RWPE1 (cell line): Measurements from ENCODE around the gene HNRNPA0.

Experiments used
- CTCF ChIA-PET: fragments of 350-600 bp; sonication (Branson Sonifier 250); formaldehyde crosslinking; extraction: SDS; loops from one replicate; lab custom pipeline; 2021; lab: Yijun Ruan, JAX
- POLR2A ChIA-PET: fragments of 400-600 bp; formaldehyde crosslinking; extraction: SDS; loops from one replicate; lab custom pipeline; 2020; ENCODE audit warnings: antibody characterized with exemption; ENCODE audit not compliant: low non-redundant PET; lab: Yijun Ruan, JAX
- DNase-seq: peaks from one replicate; pipeline ENCODE4 v3.0.0; 2012; ENCODE audit warnings: low spot score
- H3K27ac ChIP-seq: fragments of 450-650 bp; 2 replicates; pipeline ENCODE4 v1.5.1; 2017
- CTCF ChIP-seq: fragments of 450-650 bp; conservative IDR thresholded peaks from 2 replicates; pipeline ENCODE4 v1.5.1; 2017; ENCODE audit warnings: low read depth, mild to moderate bottlenecking

HNRNPA0 gene

GRCh38 chr5:137731176-137731575 lies 23.0 kb downstream of the HNRNPA0 start:
- no peak overlapping the region for H3K27ac ChIP-seq
- DNase-seq, result no peak
- ChIA-PET POLR2A (no interaction called here), CTCF (interaction anchor here (1.0 kb wide), 1 partner anchor 12 kb away, joined by 3 read pairs; no protein-coding TSS in a partner anchor)
- TF ChIP-seq CTCF, result no peak

DNA sequence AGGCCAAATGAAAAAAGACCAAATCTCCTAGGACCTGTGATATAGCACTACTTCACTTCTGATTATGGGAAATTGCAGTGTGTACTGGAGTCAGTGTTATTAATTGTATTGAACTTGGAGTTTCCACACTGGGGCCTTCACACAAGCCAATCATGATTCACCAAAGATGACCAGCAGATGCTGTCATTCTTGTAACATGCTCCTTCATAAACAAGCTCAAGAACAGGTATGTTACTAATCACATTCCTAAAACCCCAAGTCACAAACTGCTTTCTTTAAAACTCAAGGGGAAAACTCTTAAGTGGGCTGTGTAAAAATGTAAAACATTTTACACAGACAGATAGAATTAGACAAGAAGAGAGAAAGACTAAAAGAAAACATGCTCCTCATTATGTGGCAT lies 23.8 kb downstream of the HNRNPA0 start:
- CTCF ChIA-PET, result interaction anchor here (0.6 to 1.0 kb wide), 3 partner anchors 12 to 422 kb away, joined by 3 to 5 read pairs (median 3); no protein-coding TSS in a partner anchor
- no peak overlapping the region for H3K27ac ChIP-seq
- peak; percentile 66 for DNase-seq
- POLR2A ChIA-PET, result no interaction called here
- TF ChIP-seq CTCF, result no peak

DNA sequence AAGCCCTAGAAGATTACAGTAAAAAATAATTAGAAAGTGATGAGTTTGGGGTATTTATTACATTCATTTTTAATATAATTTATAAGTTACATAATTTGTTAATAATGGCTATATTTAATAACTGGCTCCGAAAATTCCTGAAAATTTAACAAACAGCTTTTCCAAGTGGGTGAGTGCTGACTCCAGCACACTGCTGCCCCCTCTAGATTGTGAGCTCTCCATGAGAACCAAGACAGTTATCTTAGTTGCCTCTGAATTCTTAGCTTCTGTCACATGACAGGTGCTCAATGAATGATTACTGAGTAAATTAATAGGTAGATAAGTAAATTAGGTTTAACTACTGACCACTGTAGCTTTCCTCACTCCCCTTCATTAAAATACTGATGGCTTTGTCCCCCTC lies 26.1 kb downstream of the HNRNPA0 start:
- TF ChIP-seq CTCF, result no peak
- no peak for DNase-seq
- no peak overlapping the region for H3K27ac ChIP-seq
- ChIA-PET CTCF (interaction anchor here (0.6 to 0.9 kb wide), 4 partner anchors 19 to 1170 kb away, joined by 3 to 5 read pairs (median 4); no protein-coding TSS in a partner anchor), POLR2A (no interaction called here)

DNA sequence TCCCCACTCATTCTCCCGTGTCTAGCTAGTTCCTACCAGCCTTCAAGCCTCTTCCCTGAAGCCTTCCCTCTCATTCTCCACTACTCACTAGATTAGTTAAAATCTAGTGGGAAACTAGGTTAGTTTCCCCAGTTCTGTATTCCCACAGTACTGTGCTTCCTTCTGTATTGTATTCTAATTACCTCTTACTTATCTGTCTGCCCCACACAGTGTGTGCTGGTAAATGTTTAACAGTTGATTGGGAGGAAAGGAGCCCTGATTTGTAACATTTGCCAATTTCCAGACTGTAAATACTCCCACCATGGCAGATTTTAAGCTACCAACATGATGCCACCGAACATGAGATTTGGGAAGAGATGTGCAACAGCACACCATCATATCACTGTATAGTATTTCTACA lies 26.5 kb downstream of the HNRNPA0 start:
- ChIA-PET POLR2A (no interaction called here), CTCF (interaction anchor here (0.6 to 0.9 kb wide), 3 partner anchors 19 to 1170 kb away, joined by 3 to 5 read pairs (median 3); no protein-coding TSS in a partner anchor)
- DNase-seq, result no peak
- no peak for TF ChIP-seq CTCF
- H3K27ac ChIP-seq, result no peak overlapping the region

DNA sequence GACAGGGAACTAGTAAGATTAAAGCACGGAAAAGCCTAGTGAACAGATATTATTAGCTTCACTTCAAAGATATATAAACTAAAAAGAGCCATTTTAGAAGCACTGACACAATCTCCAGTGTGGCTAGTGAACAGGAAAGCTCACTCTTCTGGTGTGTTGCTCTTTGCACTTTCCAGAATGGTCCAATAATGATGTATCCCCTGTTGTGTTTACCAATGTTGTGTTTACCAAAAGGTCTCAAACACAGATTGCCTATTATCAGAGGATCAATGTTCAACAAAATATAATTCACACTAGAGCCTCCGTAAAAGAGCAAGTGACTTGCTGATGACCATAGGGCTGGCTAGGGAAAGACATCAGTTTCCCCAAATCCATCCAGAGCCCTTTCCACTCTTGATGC lies 29.9 kb downstream of the HNRNPA0 start:
- H3K27ac ChIP-seq, result no peak overlapping the region
- no peak for TF ChIP-seq CTCF
- ChIA-PET CTCF (no interaction called here), POLR2A (no interaction called here)
- no peak for DNase-seq

- DNase-seq, result no peak
- TF ChIP-seq CTCF, result no peak
- no peak overlapping the region for H3K27ac ChIP-seq
- ChIA-PET CTCF (interaction anchor here (1.4 kb wide), 1 partner anchor 157 kb away, joined by 3 read pairs; no protein-coding TSS in a partner anchor), POLR2A (no interaction called here)
Observed at GRCh38 chr5:137718611-137719010, 35.6 kb downstream of the HNRNPA0 start.

GRCh38 chr5:137716337-137716736 lies 37.8 kb downstream of the HNRNPA0 start:
- ChIA-PET POLR2A (no interaction called here), CTCF (no interaction called here)
- no peak for DNase-seq
- no peak for TF ChIP-seq CTCF
- H3K27ac ChIP-seq, result no peak overlapping the region
